ENCODE results near the gene TEX264.
A peak's percentile ranks its signal among the peaks of the same experiment; 100 is the strongest.
"Not testable (repeated sequence)": the region's sequence is repeated elsewhere in the genome, so short reads cannot be mapped to it uniquely, and the experiment has no call there.

The TEX264 gene, protein sequence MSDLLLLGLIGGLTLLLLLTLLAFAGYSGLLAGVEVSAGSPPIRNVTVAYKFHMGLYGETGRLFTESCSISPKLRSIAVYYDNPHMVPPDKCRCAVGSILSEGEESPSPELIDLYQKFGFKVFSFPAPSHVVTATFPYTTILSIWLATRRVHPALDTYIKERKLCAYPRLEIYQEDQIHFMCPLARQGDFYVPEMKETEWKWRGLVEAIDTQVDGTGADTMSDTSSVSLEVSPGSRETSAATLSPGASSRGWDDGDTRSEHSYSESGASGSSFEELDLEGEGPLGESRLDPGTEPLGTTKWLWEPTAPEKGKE

DNA sequence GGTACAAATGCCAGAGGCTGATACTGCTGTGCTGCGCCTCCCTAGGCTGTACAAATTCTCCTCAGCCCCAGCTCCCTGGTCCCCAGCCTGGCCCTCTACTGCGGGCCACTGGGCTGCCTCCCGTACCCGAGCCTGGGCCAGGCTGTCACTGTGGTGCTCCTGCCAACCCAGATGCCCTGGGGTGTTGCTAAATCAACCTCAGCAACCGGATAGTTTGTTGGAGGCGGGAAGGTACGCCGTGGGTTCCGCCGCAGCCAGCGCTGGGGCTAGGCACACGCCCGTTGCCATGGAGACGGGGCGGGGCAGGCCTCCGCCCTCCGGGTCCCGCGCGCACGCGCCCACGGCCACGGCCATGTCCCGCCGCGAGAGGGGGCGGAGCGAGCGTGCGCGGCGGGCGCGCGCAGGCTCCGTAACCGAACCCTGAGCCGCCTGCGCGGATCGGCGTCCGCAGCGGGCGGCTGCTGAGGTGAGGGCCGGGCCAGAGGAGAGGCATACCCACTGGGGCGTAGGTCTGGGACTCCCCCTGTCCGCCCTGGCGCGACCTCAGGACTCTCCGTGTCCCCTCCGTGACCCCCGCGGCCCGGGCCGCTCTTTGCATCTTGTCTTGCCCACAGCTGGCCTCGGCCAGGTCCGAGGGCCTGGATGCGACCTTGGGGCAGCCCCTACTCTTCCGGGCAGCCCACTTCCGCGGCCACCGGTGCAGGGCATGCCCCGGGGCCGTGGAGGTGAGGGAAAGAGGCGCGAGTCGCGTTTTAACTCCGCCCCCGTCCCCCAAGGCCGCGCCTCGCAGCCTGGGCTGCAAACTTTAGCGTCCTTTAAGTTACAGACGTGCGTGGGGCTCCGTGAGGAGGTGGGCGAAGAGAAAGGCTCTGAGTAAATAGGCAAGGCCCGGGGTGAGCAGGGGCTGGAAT lies at the start of gene TEX264:
TSS of gene TEX264 (plus strand) at position 430 of the 911 bp plus-strand sequence. CDS start 3,053 bp downstream, outside the sequence.
- peak; percentile 89 for DNase-seq (ENCODE audit: low spot score)

DNA sequence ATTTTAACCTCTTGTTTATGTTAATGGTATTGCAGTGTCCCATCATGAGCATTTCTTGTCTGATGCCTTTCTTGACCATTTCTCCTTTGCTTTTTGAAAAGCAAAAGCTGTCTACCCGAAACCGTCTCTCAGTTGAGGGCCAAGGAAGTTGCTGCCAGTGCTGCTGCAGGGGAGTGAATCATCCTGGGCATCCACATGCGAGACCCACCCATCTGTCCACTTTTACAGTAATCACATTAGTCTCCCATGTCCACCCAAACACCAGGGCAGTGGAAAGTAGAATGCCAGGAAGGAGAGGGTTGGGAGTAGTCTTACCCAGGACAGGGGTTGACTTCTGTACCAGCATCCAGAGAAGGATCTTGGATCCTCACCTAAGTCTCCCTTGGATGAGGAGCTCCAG lies 48.6 kb upstream of the TEX264 start:
- no peak for DNase-seq (ENCODE audit: low spot score)

DNA sequence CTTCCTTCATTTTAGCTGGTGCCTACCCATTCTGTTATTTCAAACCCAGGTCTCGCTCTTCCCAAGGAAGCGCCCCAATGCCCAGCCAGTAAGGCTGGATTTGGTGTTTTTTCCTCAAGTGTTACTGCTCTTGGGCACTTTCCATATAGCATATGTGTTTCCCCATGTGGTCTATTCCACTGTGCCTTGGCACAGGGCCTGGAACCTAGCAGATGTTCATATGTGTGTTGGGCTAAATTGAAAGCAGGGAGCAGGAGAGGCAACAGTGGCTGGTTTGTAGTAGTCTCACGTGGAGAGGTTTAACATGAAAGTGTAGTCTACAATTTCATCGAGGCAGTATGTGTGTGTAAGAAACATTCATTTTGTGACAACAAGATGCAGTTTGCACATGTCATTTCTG lies 48.2 kb upstream of the TEX264 start:
- no peak for DNase-seq (ENCODE audit: low spot score)

DNA sequence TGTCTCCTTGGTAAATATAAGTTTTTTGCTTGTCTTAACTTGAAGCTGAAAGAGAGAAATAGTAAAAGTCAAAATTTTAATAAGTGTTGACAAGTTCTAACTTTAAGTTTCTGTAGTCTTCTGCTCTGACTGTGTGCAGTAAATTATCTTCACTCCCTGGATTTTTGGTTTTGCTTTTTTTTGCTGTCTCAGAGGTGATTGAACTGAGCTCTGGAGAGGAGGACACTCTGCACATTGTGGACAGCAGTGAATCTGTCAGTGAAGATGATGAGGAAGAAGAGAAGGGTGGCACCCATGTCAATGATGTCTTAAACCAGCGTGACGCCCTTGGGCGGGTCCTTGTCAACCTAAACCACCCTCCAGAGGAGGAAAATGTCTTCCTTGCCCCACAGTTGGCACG lies 40.5 kb upstream of the TEX264 start:
- no peak for DNase-seq (ENCODE audit: low spot score)

DNA sequence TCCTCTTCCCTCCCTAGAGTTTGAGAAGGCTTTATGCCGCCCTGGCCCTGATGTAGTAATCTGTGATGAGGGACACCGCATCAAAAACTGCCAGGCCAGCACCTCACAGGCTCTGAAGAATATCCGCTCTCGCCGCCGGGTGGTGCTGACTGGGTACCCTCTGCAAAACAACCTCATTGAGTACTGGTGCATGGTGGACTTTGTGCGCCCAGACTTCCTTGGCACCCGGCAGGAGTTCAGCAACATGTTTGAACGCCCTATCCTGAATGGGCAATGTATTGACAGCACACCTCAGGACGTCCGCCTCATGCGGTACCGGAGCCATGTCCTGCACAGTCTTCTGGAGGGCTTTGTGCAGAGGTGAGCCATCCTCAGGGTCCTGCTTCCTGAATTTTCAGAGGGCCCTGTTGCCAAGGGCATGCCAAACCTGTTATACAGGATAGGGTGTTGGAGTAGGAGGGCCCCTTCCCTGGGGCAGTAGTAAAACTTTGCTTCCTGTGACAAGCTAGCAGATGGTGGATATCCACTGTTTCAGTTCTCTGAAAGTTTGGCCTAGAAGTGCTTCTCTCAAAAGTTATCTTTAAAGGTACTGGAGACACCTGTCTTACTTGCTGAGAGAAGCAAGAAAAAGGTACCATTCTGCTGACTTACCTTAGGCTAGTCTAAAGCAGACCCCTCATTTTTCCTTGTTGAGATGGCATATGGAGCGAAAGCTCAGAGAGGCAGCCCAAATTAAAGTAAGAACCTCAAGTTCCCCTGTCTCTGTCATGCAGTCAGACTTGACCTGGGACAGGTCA lies 33.7 kb upstream of the TEX264 start:
- DNase-seq (ENCODE audit: low spot score): no peak

DNA sequence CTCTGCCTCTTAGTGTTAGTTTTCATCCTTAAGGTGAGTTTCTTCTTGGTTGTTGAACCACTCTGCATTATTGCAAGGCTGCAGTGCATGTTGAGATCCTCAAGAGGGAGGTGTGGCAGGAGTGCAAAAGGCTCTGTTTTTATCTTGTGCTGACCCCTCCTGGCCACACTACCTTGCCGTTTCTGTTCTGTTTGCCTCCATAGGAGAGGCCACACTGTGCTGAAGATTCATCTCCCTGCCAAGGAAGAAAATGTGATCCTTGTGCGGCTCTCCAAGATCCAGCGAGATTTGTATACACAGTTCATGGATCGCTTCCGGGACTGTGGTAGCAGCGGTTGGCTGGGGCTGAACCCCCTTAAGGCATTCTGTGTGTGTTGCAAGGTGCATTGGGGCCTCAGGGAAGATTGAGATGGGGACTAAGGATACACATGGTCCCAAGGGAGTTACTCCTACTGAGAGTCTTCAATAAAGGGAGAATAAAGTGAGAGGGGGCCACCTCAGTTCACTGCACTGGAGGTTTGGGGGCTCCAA lies 33.0 kb upstream of the TEX264 start:
- peak; percentile 89 for DNase-seq (ENCODE audit: low spot score)

DNA sequence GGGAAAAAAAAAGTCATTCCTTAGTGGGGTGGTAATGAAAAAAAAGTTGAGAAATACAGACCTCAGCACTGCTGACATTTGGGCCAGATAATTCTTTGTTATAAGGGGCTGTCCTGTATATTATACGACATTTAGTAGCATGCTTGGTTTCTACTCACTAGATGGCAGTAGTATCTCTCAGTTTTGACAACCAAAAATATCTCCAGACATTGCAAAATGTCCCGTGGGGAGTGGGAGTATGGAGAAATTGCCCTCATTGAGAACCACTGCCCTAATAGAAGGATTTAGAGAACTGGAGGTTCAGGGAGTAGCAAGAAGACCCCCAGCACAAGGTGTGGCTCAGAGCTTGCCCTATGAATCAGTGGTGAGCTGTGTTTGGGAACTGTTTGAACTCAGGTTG lies 28.6 kb upstream of the TEX264 start:
- no peak for DNase-seq (ENCODE audit: low spot score)

DNA sequence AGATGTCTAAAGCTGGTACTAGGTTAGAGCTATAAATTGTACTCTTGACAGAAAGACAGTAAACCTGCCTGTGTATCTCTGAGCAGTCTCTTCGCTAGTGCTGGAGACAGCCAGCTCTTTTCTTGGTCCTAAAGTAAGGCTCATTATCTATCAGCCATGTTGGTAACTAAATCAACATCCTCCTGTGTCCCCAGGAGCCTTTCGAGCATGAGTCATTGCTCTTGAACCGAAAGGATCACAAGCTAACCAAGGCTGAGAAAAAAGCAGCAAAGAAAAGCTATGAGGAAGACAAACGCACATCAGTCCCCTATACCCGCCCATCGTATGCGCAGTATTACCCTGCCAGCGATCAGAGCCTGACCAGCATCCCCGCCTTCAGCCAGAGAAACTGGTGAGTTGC lies 25.0 kb upstream of the TEX264 start:
- no peak for DNase-seq (ENCODE audit: low spot score)

DNA sequence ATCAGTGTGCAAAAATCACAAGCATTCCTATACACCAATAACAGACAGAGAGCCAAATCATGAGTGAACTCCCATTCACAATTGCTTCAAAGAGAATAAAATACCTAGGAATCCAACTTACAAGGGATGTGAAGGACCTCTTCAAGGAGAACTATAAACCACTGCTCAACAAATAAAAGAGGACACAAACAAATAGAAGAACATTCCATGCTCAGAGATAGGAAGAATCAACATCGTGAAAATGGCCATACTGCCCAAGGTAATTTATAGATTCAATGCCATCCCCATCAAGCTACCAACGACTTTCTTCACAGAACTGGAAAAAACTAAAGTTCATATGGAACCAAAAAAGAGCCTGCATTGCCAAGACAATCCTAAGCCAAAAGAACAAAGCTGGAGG lies 18.9 kb upstream of the TEX264 start:
- DNase-seq (ENCODE audit: low spot score): not testable (repeated sequence)

DNA sequence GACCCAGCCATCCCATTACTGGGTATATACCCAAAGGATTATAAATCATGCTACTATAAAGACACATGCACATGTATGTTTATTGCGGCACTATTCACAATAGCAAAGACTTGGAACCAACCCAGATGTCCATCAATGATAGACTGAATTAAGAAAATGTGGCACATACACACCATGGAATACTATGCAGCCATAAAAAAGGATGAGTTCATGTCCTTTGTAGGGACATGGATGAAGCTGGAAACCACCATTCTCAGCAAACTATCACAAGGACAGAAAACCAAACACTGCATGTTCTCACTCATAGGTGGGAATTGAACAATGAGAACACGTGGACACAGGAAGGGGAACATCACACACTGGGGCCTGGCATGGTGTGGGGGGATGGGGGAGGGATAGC lies 17.6 kb upstream of the TEX264 start:
- DNase-seq (ENCODE audit: low spot score): not testable (repeated sequence)

DNA sequence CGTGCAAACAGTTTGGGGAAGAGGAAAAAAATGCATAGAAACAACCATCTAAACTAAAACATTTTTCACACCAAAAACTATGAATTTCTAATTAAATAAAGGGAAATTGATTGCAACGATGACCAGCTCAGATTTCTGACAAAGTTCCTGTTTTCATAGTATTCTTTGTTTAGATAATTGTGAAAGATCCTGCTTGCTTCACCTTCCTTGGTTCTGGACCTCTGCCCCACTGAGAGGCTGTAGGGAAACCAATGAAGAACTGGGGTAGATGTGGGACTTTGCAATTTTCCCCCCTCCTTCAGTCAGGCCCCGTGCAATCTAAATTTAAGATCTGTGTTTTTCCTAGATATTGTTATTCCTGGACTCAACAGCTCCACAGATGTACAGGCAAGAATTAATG lies 13.8 kb upstream of the TEX264 start:
- no peak for DNase-seq (ENCODE audit: low spot score)

DNA sequence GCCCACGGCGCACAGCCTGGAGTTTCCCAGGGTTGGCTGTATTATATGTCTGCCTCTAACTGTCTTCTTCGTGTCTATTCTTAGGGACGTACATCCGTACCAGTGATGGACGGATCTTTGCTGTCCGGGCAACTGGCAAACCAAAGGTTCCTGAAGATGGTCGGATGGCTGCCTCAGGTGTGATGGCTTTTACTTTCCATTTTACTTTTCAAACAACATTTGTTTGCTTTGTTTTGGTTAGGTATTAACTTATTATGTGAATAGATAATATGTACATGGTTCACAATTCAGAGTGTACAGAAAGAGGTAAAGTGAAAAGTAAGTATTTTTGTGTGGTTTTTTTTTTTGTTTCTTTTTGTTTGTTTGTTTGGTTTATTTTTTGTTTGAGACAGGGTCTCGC lies 11.1 kb upstream of the TEX264 start:
- no peak for DNase-seq (ENCODE audit: low spot score)

DNA sequence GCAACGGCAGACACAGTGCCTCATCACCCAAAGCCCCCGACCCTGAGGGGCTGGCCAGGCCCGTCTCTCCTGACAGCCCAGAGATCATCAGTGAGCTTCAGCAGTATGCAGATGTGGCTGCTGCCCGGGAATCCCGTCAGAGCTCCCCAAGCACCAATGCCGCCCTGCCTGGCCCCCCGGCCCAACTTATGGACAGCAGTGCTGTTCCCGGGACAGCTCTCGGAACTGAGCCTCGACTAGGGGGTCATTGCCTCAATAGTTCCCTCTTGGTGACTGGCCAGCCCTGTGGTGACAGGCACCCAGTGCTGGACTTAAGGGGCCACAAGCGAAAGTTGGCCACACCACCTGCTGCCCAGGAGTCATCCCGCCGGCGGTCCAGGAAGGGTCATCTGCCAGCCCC lies 8.6 kb upstream of the TEX264 start:
- no peak for DNase-seq (ENCODE audit: low spot score)

DNA sequence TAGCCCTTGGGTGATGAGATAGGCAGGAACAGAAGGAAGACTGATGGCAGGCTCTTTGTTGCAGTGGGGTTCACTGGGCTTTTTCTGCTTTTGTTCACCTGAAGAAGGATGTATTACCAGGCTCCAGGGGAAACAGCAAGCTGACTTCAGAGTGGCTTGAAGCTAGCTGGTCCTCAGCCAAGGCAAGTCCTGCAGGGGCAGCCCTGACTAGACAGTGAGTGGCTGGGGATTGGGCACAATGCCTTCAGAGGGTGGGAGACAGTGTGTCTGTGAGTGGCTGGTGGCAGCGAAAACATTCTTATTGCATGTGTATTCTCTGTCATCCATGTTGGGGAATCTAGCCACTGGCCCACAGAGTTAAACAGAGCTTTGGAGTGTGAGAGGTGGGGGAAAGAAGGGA lies 2.3 kb upstream of the TEX264 start:
- no peak for DNase-seq (ENCODE audit: low spot score)

DNA sequence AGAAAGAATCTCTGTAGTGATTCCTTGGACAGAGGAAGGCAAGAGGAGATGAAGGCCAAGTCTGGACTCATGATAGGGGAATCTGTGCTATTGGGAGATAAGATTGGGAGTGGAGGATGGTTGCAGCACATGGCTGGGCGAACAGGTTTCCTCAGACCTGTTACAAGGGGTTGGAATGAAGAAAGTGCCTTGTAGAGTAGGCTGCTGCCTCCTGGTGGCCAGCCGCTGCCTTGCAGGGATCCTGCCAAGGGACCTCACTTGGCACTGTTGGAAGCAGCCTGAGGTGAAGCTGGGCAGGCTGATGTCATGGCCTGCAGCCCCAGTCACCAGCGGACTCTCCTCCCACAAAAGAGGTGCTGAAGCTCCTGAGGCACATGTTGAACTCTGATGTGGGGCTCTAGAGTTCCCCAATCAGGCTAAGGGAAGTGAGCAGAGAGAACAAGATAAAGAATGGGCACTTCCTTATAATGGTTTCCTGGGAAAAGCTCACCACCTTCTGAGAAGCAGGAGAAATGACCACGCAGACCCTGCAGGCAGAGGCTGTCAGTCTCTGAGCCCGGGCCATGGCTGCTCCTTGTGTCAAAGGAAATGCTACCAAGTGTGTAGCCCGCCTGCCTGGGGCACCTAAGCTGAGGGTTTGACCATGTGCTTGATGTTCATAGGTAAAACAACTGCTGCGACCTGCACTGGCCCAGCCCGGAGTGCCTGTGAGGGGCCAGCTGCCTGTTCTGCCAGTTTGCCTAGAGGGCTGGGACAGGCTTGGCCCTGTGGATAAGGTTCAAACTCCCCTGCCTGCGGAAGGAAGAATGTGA lies 1.6 kb upstream of the TEX264 start:
- peak; percentile 89 for DNase-seq (ENCODE audit: low spot score)

DNA sequence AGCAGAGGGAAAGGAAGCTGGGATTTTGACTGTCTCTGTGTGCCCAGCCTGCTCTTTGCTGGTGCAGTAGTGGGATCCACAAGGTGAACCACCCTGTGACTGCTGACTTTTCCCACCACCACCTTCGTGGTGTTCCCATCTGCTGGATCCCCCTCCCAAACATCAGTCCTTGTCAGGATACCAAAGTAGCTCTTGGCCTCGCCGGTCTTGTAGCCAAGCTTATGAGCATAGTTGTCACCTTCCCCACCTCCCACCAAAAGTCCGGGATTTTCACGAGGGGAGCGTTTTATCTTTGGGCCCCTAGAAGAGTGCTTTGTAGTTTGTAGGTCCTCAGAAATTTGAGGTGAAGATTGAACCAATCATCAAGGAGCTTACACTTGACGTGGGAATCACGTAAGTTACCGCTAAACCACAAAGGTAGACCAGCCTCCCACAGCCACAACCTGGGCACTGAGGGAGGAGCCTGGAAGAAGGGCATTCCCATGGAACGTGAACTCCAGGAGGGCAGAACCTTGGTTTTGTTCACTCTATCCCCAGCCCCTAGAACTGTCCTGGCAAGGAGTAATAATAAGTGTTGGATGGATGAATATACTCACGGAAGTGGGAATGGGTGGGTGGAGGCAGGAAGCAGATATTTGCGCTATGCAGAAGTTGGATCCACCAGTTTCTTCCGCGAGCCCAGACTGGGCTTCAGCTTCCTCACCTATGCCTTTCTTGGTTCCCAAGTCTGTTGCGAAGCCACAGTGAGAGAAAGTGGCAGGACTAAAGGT lies 814 bp upstream of the TEX264 start:
- no peak for DNase-seq (ENCODE audit: low spot score)

DNA sequence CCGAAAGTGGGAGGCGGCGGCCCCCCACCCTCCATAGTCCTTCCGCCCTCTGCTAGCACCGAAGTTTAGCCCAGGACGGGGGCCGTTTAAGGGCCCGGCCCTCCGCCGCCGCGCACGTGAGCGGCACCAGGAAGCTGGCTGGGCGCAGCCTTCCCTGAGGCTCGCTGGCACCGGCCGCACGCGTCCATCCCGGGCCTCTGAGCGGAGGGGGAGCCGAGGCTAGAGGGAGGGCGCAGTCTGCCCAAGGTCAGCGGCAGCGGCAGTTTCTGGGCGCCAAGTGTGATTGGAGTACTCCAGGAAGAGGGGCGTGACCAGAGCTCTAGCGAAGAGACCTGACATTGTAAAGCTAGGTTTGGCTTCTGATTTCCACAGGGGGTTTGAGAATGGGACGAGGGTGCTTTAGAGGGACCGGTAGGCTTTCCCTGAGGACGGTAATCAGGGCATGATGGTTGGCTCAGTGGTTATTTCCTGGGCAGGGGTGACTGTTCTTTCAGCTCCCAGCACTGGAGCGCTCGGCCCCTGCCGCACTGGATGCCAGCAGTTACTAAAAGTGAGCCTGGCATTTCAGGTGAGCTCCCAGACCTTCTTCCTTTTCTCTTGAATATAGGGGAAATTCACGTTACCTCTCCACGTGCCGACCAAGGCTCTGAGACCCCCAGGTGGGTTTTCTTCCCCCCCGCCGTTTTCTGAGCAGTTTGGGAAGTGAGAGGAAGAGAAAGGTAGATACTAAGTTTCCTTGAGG lies 853 bp downstream of the TEX264 start:
- DNase-seq (ENCODE audit: low spot score): peak; percentile 91

DNA sequence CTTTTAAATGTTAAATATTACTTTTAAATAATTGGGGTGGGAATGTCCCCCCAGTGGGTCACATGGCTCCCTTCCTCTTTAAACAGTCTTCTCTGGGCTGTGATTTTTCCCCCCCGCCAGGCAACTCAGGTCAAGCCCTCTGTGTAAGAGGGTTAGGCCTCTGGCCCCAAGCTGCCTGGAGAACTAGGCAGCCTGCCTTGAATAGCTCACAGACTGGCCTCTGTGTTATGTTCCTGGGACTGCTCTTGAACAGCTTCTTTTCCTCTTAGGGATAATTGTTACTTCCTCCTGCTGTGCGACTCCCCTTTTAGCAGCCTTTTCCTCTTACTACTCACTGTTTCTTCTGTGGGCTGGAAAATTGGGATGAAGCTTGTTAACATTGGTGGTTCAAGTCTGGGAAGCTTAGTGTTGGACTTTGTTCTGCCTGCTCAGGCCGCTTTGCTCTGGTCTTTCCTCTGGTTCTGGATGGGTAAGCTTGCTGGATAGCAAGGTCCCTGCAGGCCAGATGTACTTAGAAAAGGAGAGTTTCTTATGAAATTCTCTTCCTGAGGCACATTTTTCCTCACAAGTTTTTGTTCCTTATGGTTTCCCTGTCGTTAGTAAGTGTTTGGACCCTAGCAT lies 2.2 kb downstream of the TEX264 start:
- no peak for DNase-seq (ENCODE audit: low spot score)
